ENCODE measurements around the gene KRCC1. TPM values are rescaled to one million over a fixed set of nuclear protein-coding genes. Genes with fewer than 3 reads are reported as not detected.

KRCC1 gene
- total and polyA plus RNA-seq, 9 of the 15 experiments (the other 6 are each of a cell fraction or from before 2014, with no cell fraction given) = 1.9 to 6.0 (median 2.2) TPM

GRCh38 chr2:88055371-88056128 is at the start of gene KRCC1 (continued):
- no peak for TF ChIP-seq HEY1 (CRISPR knock-in tag; IDR thresholded peaks at IDR 0.05; ENCODE audit: borderline replicate concordance)
- TF ChIP-seq ZNF778 (CRISPR knock-in tag; IDR thresholded peaks at IDR 0.05) = no peak
- TF ChIP-seq, protein P1, sequence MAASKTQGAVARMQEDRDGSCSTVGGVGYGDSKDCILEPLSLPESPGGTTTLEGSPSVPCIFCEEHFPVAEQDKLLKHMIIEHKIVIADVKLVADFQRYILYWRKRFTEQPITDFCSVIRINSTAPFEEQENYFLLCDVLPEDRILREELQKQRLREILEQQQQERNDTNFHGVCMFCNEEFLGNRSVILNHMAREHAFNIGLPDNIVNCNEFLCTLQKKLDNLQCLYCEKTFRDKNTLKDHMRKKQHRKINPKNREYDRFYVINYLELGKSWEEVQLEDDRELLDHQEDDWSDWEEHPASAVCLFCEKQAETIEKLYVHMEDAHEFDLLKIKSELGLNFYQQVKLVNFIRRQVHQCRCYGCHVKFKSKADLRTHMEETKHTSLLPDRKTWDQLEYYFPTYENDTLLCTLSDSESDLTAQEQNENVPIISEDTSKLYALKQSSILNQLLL (CRISPR knock-in tag; IDR thresholded peaks at IDR 0.05; ENCODE audit: borderline replicate concordance) = no peak
- TF ChIP-seq ZNF444 (CRISPR knock-in tag; IDR thresholded peaks at IDR 0.05) = no peak
- TF ChIP-seq ATF4 (CRISPR knock-in tag; IDR thresholded peaks at IDR 0.05) = no peak
- TF ChIP-seq HOXB6 (CRISPR knock-in tag; IDR thresholded peaks at IDR 0.05; ENCODE audit: borderline replicate concordance) = no peak
- TF ChIP-seq IFI16 (CRISPR knock-in tag; IDR thresholded peaks at IDR 0.05) = no peak
- TF ChIP-seq VEZF1 (CRISPR knock-in tag; IDR thresholded peaks at IDR 0.05) = peak; percentile 87
- TF ChIP-seq, protein P2, sequence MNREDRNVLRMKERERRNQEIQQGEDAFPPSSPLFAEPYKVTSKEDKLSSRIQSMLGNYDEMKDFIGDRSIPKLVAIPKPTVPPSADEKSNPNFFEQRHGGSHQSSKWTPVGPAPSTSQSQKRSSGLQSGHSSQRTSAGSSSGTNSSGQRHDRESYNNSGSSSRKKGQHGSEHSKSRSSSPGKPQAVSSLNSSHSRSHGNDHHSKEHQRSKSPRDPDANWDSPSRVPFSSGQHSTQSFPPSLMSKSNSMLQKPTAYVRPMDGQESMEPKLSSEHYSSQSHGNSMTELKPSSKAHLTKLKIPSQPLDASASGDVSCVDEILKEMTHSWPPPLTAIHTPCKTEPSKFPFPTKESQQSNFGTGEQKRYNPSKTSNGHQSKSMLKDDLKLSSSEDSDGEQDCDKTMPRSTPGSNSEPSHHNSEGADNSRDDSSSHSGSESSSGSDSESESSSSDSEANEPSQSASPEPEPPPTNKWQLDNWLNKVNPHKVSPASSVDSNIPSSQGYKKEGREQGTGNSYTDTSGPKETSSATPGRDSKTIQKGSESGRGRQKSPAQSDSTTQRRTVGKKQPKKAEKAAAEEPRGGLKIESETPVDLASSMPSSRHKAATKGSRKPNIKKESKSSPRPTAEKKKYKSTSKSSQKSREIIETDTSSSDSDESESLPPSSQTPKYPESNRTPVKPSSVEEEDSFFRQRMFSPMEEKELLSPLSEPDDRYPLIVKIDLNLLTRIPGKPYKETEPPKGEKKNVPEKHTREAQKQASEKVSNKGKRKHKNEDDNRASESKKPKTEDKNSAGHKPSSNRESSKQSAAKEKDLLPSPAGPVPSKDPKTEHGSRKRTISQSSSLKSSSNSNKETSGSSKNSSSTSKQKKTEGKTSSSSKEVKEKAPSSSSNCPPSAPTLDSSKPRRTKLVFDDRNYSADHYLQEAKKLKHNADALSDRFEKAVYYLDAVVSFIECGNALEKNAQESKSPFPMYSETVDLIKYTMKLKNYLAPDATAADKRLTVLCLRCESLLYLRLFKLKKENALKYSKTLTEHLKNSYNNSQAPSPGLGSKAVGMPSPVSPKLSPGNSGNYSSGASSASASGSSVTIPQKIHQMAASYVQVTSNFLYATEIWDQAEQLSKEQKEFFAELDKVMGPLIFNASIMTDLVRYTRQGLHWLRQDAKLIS (CRISPR knock-in tag; IDR thresholded peaks at IDR 0.05) = no peak
- 0 out of 2 replicates have a peak, but pooled peaks have one; percentile 17 for TF ChIP-seq JUNB (CRISPR knock-in tag; conservative IDR thresholded peaks at IDR 0.05)
- TF ChIP-seq JUND (IDR thresholded peaks at IDR 0.05; ENCODE audit: borderline replicate concordance, low read depth, low read length) = peak; percentile 40
- TF ChIP-seq JUND (tag; IDR thresholded peaks at IDR 0.05; ENCODE audit: borderline replicate concordance, low read depth, low read length) = no peak; the same call in 2 of the 3 replicates
- no peak for TF ChIP-seq HDAC8 (tag; IDR thresholded peaks at IDR 0.05)
- TF ChIP-seq HES1 (IDR thresholded peaks at IDR 0.05; ENCODE audit: low read depth) = no peak
- no peak for TF ChIP-seq ZNF217 (CRISPR knock-in tag; IDR thresholded peaks at IDR 0.05)
- TF ChIP-seq, protein P3, sequence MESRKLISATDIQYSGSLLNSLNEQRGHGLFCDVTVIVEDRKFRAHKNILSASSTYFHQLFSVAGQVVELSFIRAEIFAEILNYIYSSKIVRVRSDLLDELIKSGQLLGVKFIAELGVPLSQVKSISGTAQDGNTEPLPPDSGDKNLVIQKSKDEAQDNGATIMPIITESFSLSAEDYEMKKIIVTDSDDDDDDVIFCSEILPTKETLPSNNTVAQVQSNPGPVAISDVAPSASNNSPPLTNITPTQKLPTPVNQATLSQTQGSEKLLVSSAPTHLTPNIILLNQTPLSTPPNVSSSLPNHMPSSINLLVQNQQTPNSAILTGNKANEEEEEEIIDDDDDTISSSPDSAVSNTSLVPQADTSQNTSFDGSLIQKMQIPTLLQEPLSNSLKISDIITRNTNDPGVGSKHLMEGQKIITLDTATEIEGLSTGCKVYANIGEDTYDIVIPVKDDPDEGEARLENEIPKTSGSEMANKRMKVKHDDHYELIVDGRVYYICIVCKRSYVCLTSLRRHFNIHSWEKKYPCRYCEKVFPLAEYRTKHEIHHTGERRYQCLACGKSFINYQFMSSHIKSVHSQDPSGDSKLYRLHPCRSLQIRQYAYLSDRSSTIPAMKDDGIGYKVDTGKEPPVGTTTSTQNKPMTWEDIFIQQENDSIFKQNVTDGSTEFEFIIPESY (CRISPR knock-in tag; IDR thresholded peaks at IDR 0.05) = no peak
